RPMI8226 (cell line): Measurements from ENCODE around the gene CPEB3.
A peak's percentile ranks its signal among the peaks of the same experiment; 100 is the strongest.
"Not testable (repeated sequence)": the region's sequence is repeated elsewhere in the genome, so short reads cannot be mapped to it uniquely, and the experiment has no call there.

Experiments
- DNase-seq: peaks from one replicate; pipeline ENCODE4 v3.0.0-alpha.2; 2015

The CPEB3 gene

DNA sequence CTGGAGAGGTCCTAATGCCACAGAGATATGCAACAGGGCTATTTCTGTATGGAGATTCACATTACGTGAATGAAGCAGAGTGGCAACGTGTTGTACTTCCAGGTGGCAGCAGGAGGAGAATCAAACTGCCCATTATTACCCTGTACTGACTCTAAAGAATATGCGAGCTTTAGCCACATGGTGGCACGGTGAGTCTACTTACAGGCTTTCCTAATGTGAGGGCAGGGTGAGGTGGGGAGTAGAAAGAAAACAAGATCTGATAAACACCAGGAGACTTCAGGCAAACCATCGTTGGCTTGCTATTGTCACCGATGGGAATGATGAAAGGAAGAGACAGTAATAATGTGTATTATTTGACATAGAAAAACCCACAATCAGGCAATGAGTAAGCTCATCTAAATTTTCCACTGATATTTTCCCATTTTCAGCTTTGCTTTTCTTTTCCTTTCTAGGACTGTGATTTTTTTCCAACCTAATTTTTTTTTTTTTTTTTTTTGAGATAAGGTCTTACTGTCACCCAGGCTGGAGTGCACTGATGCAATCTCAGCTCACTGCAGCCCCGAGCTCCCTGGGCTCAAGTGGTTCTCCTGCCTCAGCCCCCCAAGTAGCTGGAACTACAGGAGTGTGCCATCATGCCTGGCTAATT, 203.0 kb downstream of the CPEB3 start:
- DNase-seq, result peak; percentile 84

DNA sequence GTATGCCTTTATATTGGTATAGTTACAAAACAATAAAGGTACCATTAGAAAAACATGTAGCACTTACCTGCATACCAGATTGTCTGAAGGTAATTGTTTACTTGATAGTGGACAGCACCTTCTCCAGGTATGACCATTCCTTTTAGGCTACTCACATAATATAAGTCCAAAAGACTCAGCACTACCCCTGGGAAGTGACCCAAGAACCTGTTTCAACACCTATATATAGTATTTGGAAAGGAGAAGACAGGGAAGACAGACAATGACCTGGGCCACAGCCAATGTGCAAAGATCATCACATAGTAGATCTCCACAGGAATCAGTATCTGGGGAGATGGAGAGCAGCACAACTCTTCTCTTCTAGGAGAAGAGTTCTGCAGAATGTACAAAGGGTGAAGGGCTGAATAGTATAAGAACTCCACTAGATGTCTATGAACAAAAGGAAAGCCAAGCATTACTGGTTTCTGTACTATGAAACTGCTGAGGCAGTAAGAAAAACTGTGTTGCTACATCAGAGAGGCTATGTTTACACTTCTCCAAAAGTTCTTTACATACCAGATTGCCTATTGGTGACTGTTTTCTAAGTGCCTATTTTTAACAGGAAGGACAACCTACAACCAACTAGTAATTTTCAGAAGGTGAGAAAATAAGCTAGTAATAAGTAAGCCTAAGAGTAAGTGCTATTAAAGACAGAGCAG, 208.1 kb downstream of the CPEB3 start:
- peak; percentile 51 for DNase-seq

GRCh38 chr10:92081641-92082040, 209.2 kb downstream of the CPEB3 start:
- DNase-seq, result no peak

DNA sequence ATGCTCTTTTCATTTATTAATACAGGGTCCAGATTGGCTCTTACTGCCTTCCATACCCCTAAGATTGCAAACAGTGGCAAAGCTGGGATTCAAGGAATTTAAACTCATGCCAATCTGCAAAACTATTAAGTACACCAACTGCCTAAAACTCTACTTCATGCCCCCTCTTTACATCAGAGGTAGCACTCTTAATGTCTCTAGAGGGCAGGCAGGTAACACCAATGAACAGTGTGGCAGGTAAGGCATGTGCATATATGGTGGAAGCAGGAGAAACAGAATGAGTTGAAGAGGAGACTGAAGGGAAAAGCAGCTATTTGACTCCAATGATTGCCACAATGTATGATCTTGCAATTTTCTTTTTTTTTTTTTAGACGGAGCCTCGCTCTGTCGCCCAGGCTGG, 210.6 kb downstream of the CPEB3 start:
- DNase-seq, result no peak

- no peak for DNase-seq
Measured at GRCh38 chr10:92079003-92079402, 211.9 kb downstream of the CPEB3 start.

DNA sequence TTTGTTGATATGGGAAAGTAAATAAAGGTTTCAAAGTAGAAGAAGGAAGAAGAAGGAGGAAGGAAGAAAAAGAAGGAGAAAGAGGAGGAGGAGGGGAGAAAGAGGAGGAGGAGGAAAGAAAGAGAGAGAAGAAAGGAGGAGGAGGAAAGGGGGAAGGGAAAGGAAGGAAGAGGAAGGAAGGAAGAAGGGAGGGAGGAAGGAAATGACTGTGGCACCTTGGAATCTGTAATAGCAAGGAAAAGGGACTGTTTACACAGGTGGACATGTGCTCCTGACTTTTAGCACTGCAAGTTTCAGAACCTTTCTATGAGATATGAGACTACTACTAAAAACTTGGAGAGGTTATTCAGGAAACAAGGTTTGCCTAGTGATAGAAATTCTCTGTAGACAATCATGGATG, 214.2 kb downstream of the CPEB3 start:
- no peak for DNase-seq

- DNase-seq, result no peak
Measured at GRCh38 chr10:92075829-92076228, 215.0 kb downstream of the CPEB3 start.

DNA sequence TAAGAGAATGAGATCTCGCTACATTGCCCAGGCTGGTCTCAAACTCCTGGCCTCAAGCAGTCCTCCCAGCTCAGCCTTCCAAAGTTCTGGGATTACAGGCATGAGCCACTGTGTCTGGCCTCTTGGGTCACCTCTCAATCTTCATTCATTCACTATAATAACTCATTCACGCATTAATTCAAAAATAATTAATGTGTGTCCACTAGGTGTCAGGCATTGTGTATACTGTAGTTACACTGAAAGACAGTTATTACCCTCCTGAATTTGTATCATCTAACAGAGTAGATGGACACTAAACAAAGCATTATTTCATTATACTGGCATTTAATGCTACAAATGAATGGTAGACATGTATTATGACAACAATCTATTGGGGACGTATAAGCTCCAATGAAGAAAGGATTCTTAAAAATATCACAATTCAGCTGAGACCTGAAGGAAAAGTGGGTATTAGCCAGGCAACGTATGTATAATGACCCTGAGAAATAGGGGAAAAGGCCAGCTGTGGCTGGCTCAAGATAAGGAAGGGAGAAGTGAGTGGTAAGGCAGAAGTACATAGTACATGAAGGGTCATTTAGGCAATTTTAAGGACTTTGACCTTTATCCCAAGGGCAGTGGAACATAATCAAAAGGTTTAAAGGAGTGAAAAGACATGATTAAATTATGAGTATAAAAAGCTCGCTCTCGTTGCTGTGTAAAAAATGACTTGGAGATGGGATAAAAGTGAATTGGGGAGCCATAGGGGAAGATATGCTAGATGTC, 216.6 kb downstream of the CPEB3 start:
- DNase-seq, result peak; percentile 15

DNA sequence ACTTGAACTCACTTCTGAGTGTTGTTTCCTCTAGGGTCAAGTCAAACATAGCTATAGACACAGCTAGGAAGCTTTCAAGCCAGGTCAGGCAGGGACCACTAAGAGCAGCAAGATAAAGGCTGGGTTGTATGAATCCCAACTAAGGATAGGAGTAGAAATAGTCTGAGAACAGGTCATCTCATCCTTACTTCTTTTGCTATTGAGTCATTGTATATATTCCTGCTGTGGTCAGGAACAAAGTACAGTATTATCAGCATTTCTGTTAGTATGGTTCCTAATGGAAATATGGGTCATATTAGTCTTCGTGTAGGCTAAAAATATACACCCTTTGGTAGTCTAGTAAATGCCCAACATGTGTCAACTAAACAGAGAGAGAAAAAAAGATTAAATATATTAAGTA, 222.0 kb downstream of the CPEB3 start:
- DNase-seq, result no peak

DNA sequence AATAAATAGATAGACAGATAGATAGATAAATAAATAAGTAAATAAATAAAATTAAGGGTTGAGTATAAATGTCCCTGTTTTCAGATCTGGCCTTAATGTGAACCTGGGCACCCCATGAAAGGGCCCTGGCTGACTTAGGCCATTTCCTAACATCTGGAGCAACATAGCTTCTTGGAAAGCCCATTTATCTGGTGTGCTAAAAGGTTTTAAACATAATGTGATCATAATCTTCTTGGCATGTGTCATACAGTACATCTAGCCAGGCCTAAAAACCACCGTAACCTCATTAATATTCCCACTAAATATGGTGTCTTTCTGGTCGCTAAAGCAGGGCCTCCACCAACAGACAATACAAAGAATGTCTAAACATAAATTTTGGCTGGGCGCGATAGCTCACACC, 224.5 kb downstream of the CPEB3 start:
- no peak for DNase-seq

- DNase-seq, result no peak
Measured at GRCh38 chr10:92064506-92064905, 226.4 kb downstream of the CPEB3 start.

DNA sequence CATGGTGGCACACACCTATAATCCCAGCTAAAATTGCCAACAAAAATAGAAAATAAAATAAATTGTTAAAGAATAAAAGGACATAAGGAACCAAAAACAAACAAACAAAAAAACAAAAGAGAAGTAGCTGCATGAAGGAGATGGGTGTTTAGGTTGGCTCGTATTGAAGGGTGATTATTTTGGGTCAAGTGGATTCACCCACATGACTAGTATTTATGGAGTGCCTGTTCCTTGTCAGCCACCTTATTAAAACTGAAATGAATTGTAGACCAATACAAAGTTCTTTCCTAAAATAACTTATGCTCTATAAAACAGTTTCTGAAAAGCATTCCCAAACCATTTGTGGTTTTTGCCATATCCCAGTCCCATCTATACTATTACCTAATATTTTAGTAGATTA, 228.6 kb downstream of the CPEB3 start:
- DNase-seq, result no peak

DNA sequence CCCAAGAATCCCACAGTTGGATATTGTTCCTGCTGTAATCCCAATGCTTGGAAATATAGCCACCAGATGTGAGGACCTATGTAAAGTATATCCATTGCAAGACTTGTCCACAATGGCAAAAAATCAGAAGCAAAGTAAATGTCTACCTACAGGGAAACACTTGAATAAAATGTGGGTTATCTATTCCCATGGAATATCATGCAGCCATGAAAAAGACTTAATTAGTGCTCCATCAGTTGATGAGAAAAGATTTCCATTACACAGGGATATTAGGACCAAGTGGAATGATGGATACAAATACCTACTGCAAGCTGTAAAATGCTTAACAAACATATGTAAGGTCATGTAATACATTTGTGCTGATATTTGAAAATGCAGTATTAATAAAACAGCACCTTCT, 236.1 kb downstream of the CPEB3 start:
- DNase-seq, result no peak

DNA sequence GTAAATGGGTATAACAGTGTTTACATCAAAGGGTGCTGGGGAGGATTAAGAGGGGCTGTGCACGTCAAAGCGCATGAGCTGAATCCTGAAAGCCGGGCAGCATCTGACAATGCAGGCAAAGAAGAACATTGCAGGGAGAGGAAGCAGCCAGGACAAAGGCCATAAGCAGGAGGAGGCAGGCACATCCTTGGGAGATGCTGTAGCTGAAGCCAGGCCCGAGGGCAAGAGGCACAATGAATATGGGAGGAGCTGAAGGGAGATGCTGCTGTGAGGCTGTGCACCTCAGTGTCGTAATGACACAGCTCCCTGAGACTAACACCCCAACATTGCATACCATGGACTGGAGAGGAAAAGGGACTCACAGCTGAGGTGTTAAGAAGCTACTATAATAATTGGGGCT, 238.1 kb downstream of the CPEB3 start:
- DNase-seq, result no peak

DNA sequence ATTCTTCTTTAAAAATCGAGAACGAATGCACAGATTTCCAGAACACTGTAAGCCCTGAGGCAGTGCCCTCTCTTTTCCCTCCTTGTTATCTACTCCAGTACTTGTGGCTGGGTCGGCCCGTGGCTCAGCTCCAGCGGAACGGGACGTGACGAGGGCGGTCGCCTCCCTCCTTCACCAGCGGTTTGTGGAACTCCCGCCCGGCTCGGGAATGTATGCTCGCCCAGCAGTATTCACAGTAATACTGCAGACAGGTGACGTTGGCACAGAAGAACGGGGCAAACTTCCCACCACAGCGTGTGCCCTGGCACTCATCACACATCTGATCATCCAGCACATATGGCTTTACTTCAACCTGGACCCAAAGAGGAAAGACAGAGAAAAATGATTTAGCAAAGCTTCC, 238.8 kb downstream of the CPEB3 start:
- DNase-seq, result no peak

GRCh38 chr10:92047215-92047614, 243.7 kb downstream of the CPEB3 start:
- DNase-seq, result no peak

DNA sequence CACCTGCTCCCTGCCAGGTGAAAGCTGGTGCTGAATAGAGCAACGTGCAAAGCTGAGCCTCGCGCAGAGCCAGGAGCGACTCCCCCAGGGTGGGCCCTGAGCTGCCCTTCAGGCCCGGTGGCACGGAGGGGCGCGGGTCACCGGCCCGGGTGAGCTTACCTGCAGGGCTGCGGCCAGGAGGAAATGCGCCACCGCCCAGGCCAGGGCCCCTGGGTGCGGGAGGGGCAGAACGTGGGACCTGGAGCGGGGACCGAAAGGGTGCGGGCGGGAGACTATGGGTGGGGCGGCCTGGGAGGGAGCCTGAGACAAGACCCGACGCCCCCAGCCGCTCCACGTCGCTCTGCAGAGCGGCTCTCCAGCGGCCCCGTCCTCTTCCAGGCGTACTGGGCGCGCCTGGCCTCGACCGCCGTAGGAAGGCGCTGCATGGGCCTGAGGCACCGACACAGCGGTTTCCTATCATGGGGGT, 245.2 kb downstream of the CPEB3 start:
- DNase-seq, result no peak

DNA sequence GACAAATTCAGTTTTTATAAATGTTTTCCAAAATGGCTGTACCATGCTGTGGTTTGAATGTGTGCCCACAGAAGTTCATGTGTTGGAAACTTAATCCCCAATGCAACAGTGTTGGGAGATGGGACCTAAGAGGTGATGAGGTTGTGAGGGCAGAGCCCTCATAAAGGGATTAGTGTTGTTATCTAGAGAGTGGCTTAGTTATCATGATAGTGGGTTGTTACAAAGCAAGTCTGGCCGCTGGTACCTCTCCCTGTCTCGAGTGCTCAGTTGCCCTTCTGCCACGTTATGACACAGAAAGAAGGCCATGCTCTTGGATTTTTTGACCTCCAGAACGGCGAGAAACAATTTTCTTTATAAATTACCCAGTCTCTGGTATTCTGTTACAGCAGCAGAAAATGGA, 248.3 kb downstream of the CPEB3 start:
- DNase-seq, result no peak

- DNase-seq, result no peak
Measured at GRCh38 chr10:92038949-92039348, 251.9 kb downstream of the CPEB3 start.

- DNase-seq, result not testable (repeated sequence)
Measured at GRCh38 chr10:92033070-92033469, 257.8 kb downstream of the CPEB3 start.

DNA sequence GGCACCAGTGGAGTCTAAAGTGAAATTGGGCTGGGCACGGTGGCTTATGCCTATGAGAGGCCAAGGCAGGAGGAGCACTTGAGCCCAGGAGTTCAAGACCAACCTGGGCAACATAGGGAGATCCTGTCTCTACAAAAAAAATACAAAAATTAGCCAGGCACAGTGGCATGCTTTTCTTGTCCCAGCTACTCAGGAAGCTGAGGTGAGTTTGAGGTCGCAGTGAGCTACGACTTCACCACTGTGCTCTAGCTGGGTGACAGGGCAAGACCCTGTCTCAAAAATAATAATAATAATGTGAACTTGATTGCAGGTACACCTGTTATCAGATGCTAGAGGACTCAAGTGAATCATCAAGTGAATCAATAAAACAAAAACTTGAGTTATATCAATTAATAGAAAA, 259.3 kb downstream of the CPEB3 start:
- DNase-seq, result no peak

GRCh38 chr10:92027141-92027540, 263.7 kb downstream of the CPEB3 start:
- DNase-seq, result no peak

GRCh38 chr10:92025340-92025739, 265.5 kb downstream of the CPEB3 start:
- not testable (repeated sequence) for DNase-seq

- DNase-seq, result no peak
Measured at GRCh38 chr10:92024700-92025099, 266.2 kb downstream of the CPEB3 start.
